Measurements from ENCODE around the gene UCK2. TPM values are rescaled to one million over a fixed set of nuclear protein-coding genes. Genes with fewer than 3 reads are reported as not detected.

Gene UCK2
- total RNA-seq, 4 donors from 2014 or later: 37.6 to 63.1 (median 50.8) TPM

- DNase-seq: no peak
- Histone ChIP-seq H3K27me3 (peaks cover 0 to 13% (median 0%) of the 10 kb centered on the region in 4 donors), H3K27ac (no peak overlapping the region), H3K36me3 (no peaks in the 10 kb centered on the region), H3K9me3 (no peaks in the 10 kb centered on the region), H3K4me3 (no peak overlapping the region), H3K4me1 (no peaks in the 10 kb centered on the region)
- intact Hi-C loops (cut with DNase I): loop anchor here (10.0 kb wide), 1 partner anchor 549 kb away; no protein-coding TSS in a partner anchor
- TF ChIP-seq CTCF (IDR thresholded peaks at IDR 0.05) (no peak), POLR2A (IDR thresholded peaks at IDR 0.05) (no peak)
- WGBS, 2 donors: 61 to 72% methylated on average over 7 of the region's 7 CpGs
Measured at GRCh38 chr1:165925498-165926079, 98.2 kb downstream of the UCK2 start.

GRCh38 chr1:165927169-165927568 lies 99.8 kb downstream of the UCK2 start:
- H3K27me3 ChIP-seq: peaks cover 0 to 10% (median 0%) of the 10 kb centered on the region in 4 donors
- TF ChIP-seq CTCF (IDR thresholded peaks at IDR 0.05) (no peak), POLR2A (IDR thresholded peaks at IDR 0.05) (no peak)
- intact Hi-C loops (cut with DNase I): loop anchor here (10.0 kb wide), 1 partner anchor 548 kb away; no protein-coding TSS in a partner anchor
- no peak for DNase-seq
- no peak overlapping the region for H3K4me3 ChIP-seq
- no peaks in the 10 kb centered on the region for H3K9me3 ChIP-seq
- H3K27ac ChIP-seq: no peak overlapping the region
- no peaks in the 10 kb centered on the region for H3K4me1 ChIP-seq
- WGBS, 2 donors: 24 to 43% methylated on average over 2 of the region's 2 CpGs
- H3K36me3 ChIP-seq: no peaks in the 10 kb centered on the region

GRCh38 chr1:165928075-165928731 lies 100.8 kb downstream of the UCK2 start:
- Histone ChIP-seq H3K9me3 (no peaks in the 10 kb centered on the region), H3K27ac (no peak overlapping the region), H3K27me3 (peaks cover 0 to 10% (median 0%) of the 10 kb centered on the region in 4 donors), H3K4me1 (no peaks in the 10 kb centered on the region), H3K36me3 (no peaks in the 10 kb centered on the region), H3K4me3 (no peak overlapping the region)
- no peak for DNase-seq
- intact Hi-C loops (cut with DNase I): loop anchor here (10.0 kb wide), 1 partner anchor 547 kb away; no protein-coding TSS in a partner anchor
- WGBS, 2 donors: 65 to 66% methylated on average over 10 of the region's 10 CpGs
- TF ChIP-seq POLR2A (IDR thresholded peaks at IDR 0.05) (no peak), CTCF (IDR thresholded peaks at IDR 0.05) (peak; percentile 23 to 74 (median 56))

- Histone ChIP-seq H3K9me3 (no peaks in the 10 kb centered on the region), H3K36me3 (no peaks in the 10 kb centered on the region), H3K4me1 (no peaks in the 10 kb centered on the region), H3K27ac (no peak overlapping the region), H3K4me3 (no peak overlapping the region), H3K27me3 (peaks cover 0 to 6% (median 0%) of the 10 kb centered on the region in 4 donors)
- 73 to 100% methylated on average over 1 of the region's 1 CpG for WGBS, 2 donors
- TF ChIP-seq CTCF (IDR thresholded peaks at IDR 0.05) (no peak), POLR2A (IDR thresholded peaks at IDR 0.05) (no peak)
- intact Hi-C loops (cut with DNase I): no loop called here
- no peak for DNase-seq
Measured at GRCh38 chr1:165930961-165931360, 103.5 kb downstream of the UCK2 start.

GRCh38 chr1:165933446-165934170 lies 106.2 kb downstream of the UCK2 start:
- Histone ChIP-seq H3K9me3 (no peaks in the 10 kb centered on the region), H3K4me3 (no peak overlapping the region), H3K27ac (no peak overlapping the region), H3K27me3 (peaks cover 0 to 3% (median 0%) of the 10 kb centered on the region in 4 donors), H3K4me1 (no peaks in the 10 kb centered on the region), H3K36me3 (no peaks in the 10 kb centered on the region)
- no peak for TF ChIP-seq POLR2A (IDR thresholded peaks at IDR 0.05)
- no peak for TF ChIP-seq CTCF (IDR thresholded peaks at IDR 0.05)
- intact Hi-C loops (cut with DNase I): no loop called here
- DNase-seq: no peak
- 64 to 69% methylated on average over 6 to 8 of the region's 9 CpGs for WGBS, 2 donors
